22Rv1 (cell line): ENCODE results near the gene PGLYRP2.

Experiments
- H3K27ac ChIP-seq: fragments of 450-650 bp; 2 replicates; pipeline ENCODE4 v1.5.1; 2017
- CTCF ChIP-seq: fragments of 450-650 bp; IDR thresholded peaks from 2 replicates; pipeline ENCODE4 v1.5.1; 2017; ENCODE audit warnings: mild to moderate bottlenecking
- ZFX ChIP-seq: fragments of 450-650 bp; IDR thresholded peaks from 2 replicates; pipeline ENCODE4 v1.6.1; 2017; ENCODE audit warnings: antibody characterized with exemption, borderline replicate concordance

Gene PGLYRP2

GRCh38 chr19:15439821-15440641 lies 39.3 kb downstream of the PGLYRP2 start:
- no peak overlapping the region for H3K27ac ChIP-seq
- TF ChIP-seq CTCF (no peak), ZFX (no peak)

DNA sequence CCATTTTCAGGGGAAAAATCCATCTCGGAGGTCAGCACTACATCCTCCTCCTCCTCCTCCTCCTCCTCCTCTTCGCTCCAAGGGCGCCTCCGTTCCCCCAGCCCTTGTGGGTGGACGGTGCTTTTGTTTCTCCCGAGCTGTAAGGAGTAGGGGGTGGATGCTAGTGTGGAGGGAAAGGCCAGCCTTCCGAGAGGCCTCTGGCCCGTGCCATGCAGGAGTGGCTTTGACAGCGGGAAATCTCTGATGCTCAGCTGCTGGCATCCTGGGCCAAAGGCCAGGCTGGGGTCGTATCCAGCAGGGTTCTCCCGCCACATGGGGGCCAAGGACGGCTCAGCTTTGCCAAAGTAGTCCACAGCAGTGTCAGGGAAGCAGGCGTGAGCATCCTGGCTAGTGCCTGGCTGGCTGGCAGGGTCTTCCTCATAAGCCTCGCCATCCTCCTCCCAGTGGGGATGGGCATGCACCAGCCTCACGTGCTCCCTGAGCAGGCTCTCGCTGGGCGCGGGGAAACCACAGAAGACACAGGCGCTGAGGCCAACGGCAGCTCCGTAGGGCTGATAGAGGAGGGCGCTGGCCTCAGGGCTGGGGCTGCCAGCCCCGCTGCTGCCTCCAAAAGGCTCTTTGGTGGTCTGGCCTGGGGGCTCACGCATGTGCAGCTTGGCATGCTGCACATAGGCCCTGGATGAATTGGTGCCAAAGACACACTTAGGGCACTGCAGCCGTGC lies 40.1 kb downstream of the PGLYRP2 start:
- TF ChIP-seq CTCF = no peak
- TF ChIP-seq ZFX = no peak
- H3K27ac ChIP-seq = no peak overlapping the region

- TF ChIP-seq CTCF = no peak
- TF ChIP-seq ZFX = no peak
- no peak overlapping the region for H3K27ac ChIP-seq
Observed at GRCh38 chr19:15438577-15438976, 40.7 kb downstream of the PGLYRP2 start.

- H3K27ac ChIP-seq = no peak overlapping the region
- TF ChIP-seq ZFX (no peak), CTCF (no peak)
Observed at GRCh38 chr19:15438124-15438496, 41.2 kb downstream of the PGLYRP2 start.

- TF ChIP-seq ZFX (no peak), CTCF (0 out of 2 replicates have a peak, but pooled peaks have one; percentile 6)
- H3K27ac ChIP-seq = no peak overlapping the region
Observed at GRCh38 chr19:15437355-15438123, 41.8 kb downstream of the PGLYRP2 start.

- TF ChIP-seq CTCF (no peak), ZFX (no peak)
- no peak overlapping the region for H3K27ac ChIP-seq
Observed at GRCh38 chr19:15436826-15437110, 42.5 kb downstream of the PGLYRP2 start.
